Brain microvascular endothelial cell (primary cell): ENCODE results near the gene SSU72.

Source experiments
- DNase-seq: peaks from one replicate; pipeline ENCODE4 v3.0.0-alpha.2; 2020
- H3K27ac ChIP-seq: fragments of 250-450 bp; sonication (Bioruptor Pico); 2 replicates; pipeline ENCODE4 v1.5.1; 2020; ENCODE audit warnings: mild to moderate bottlenecking, moderate library complexity
- H3K27me3 ChIP-seq: fragments of 250-450 bp; sonication (Bioruptor Pico); replicated peaks from 2 replicates; pipeline ENCODE4 v1.5.1; 2020; ENCODE audit warnings: mild to moderate bottlenecking
- H3K36me3 ChIP-seq: fragments of 250-450 bp; sonication (Bioruptor Pico); replicated peaks from 2 replicates; pipeline ENCODE4 v1.5.1; 2020; ENCODE audit warnings: mild to moderate bottlenecking
- H3K4me3 ChIP-seq: 2 replicates; pipeline ENCODE4 v1.5.1; 2011; ENCODE audit warnings: low read depth, mild to moderate bottlenecking, control low read depth, low read length, moderate library complexity
- in situ Hi-C: cut with HindIII; loops from 2 replicates; pipeline ENCODE4 v1.10.0; 2017; ENCODE audit warnings: low sequenced_read_pairs, low pct_ligation_motif_present
- TF ChIP-seq, protein P1 (sequence below): IDR thresholded peaks from 2 replicates; pipeline ENCODE4 v1.5.1; 2011; ENCODE audit warnings: low read depth, mild to moderate bottlenecking, moderate library complexity, low read length, control low read depth, inconsistent platforms; ENCODE audit errors: missing control alignments

The SSU72 gene

DNA sequence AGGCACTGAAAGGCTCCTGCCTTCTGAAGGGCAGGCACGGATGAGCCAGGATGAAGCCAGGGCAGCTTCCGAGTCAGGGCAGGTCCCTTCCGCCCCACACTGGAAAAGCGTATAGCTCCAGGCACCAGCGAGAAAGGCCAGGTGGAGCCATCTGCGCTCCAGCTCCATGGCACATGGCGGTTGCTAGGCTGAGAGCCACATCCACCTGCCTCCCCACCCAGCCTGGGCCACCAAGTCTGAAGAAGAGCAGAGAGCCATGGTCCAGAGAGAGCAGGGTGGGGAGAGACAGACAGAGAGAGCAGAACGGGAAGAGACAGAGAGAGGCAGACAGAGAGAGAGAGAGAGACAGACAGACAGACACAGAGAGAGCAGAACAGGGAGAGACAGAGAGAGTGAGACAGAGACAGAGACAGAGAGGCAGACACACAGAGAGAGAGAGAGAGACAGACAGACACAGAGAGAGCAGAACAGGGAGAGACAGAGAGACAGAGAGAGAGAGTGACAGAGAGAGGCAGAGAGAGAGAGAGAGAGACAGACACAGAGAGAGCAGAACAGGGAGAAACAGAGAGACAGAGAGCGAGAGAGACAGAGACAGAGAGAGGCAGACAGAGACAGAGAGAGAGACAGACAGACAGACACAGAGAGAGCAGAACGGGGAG is 20.1 kb upstream of the SSU72 start:
- no peak overlapping the region for H3K27ac ChIP-seq
- TF ChIP-seq, protein P1, sequence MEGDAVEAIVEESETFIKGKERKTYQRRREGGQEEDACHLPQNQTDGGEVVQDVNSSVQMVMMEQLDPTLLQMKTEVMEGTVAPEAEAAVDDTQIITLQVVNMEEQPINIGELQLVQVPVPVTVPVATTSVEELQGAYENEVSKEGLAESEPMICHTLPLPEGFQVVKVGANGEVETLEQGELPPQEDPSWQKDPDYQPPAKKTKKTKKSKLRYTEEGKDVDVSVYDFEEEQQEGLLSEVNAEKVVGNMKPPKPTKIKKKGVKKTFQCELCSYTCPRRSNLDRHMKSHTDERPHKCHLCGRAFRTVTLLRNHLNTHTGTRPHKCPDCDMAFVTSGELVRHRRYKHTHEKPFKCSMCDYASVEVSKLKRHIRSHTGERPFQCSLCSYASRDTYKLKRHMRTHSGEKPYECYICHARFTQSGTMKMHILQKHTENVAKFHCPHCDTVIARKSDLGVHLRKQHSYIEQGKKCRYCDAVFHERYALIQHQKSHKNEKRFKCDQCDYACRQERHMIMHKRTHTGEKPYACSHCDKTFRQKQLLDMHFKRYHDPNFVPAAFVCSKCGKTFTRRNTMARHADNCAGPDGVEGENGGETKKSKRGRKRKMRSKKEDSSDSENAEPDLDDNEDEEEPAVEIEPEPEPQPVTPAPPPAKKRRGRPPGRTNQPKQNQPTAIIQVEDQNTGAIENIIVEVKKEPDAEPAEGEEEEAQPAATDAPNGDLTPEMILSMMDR = no peak
- no peak overlapping the region for H3K4me3 ChIP-seq
- peaks cover 14% of the 10 kb centered on the region for H3K27me3 ChIP-seq
- in situ Hi-C loops = no loop called here
- H3K36me3 ChIP-seq = no peaks in the 10 kb centered on the region
- DNase-seq = no peak

DNA sequence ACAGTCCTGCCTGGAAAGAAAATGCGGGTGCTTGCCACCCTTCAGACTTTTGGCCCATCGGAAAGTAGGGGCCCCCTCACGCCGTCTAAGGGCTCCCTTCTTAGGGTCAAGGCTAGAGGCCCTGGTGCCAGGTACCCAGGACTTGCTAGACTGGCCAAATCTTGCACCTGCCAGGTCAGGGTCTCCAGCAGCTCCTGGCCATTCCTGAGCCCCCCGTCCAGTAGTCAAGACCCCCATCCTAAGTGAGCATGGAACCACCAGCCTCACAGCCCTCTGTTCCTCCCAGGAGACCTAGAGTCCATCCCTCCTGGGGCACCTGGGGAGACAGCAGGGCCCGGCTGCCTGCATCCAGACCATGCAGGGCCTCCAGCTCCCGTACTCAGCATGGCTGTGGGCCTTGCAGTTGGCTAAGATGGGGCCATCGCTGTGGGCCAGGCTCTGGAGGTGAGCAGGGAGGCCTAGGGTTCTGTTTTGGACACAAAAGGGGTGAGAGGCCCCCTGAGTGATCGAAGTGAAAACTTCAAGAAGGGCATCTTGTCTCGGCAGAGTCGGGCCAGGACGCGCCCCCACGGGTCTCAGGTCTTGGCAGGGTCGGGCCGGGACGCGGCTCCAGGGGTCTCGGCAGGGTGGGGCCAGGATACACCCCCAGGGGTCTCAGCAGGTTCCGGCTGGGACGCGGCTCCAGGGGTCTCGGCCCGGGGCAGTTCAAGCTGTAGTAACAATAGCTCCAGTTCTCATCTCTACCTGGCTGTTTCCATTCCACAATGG is 19.4 kb upstream of the SSU72 start:
- DNase-seq = no peak
- Histone ChIP-seq H3K4me3 (no peak overlapping the region), H3K27me3 (peaks cover 14% of the 10 kb centered on the region), H3K36me3 (no peaks in the 10 kb centered on the region), H3K27ac (no peak overlapping the region)
- in situ Hi-C loops = no loop called here
- TF ChIP-seq, protein P1 = no peak

DNA sequence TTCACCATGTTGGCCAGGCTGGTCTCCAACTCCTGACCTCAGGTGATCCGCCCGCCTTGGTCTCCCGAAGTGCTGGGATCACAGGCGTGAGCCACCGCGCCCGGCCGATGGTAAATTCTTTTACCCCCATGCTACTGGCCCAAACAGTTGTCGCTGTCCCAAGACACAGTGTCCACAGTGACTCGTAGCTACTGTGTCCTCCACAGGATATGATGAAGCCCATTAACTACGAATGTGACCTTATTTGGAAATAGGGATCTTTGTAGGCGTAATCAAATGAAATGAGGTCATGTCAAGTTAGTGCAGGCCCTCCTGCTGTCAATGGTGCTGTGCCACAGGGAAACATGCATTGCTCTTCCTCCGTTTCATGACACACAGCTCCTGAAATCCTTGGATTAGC is 16.8 kb upstream of the SSU72 start:
- in situ Hi-C loops = no loop called here
- H3K4me3 ChIP-seq = no peak overlapping the region
- peaks cover 7% of the 10 kb centered on the region for H3K27me3 ChIP-seq
- H3K27ac ChIP-seq = no peak overlapping the region
- TF ChIP-seq, protein P1 = no peak
- DNase-seq = no peak
- no peaks in the 10 kb centered on the region for H3K36me3 ChIP-seq

DNA sequence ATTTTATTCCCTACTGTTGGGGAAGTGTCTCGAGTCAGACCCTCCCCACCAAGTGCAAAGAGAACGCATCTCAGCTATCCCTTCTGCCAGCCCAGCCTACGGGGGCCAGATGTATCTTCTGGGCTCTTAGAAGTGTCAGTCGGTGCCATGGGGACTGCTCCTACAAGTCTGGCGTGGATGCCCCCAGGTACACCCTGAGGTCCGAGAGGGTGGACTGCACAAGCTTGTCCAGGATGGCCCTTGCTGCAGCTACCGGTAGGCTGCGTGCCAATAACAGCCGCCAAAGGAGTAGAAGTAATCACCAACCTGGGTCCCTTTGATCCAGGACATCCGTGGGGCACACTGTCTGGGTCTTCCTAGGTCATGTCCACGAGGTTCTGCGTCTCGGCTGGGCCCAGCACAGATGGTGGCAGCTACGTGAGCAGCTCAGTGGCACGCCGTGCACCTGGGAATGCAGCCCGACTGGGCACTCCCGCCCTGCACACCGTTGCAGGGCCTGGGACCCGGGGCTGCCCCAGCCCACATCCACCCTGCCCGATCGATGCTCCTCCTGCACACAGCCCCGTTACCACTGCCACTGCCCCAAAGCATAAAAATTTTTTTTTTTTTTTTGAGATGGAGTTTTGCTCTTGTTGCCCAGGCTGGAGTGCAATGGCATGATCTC is 8.8 kb upstream of the SSU72 start:
- DNase-seq = no peak
- no peaks in the 10 kb centered on the region for H3K27me3 ChIP-seq
- H3K4me3 ChIP-seq = no peak overlapping the region
- in situ Hi-C loops = no loop called here
- H3K36me3 ChIP-seq = no peaks in the 10 kb centered on the region
- TF ChIP-seq, protein P1 = no peak
- no peak overlapping the region for H3K27ac ChIP-seq

DNA sequence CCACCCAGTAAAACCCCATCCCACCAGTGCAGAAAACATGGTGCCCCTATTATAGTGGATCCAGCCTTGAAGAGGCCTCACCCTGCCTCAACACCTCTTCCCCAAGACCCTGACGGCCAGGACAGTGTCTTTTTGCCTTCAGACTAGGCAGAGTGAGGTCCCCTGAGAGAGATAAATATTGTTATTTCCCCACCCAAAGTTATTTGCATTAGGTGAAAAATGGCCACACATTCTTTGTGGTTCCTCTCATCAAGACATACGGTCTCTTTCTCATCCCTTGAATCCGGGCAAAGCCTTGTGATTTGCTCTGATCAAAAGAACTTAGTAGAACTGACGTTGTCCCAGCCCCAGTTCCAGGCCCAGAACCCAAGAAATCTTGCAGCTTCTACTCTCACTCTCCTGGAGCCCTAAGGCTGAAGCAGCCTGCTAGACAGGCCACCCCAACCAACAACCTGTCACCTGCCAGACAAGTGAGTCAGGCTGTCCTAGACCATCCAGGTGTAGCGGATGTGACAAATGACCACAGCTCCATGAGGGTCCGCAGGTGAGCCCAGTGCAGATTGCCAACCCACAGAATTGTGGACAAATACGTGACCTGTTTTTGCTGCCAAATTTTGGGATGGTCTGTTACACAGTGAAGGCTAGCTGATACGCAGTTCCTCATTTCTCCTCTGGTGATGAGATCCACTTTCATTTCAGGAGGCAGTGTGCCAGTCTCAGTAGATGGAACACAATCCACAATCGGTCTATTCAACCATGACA is 8.1 kb upstream of the SSU72 start:
- Histone ChIP-seq H3K27me3 (no peaks in the 10 kb centered on the region), H3K4me3 (no peak overlapping the region), H3K36me3 (no peaks in the 10 kb centered on the region), H3K27ac (no peak overlapping the region)
- TF ChIP-seq, protein P1 = no peak
- no peak for DNase-seq
- in situ Hi-C loops = no loop called here
